ENCODE data around the gene RGS18. TPM values are rescaled to one million over a fixed set of nuclear protein-coding genes. Genes with fewer than 3 reads are reported as not detected.
"Not testable (repeated sequence)": the region's sequence is repeated elsewhere in the genome, so short reads cannot be mapped to it uniquely, and the experiment has no call there.

Gene RGS18, protein sequence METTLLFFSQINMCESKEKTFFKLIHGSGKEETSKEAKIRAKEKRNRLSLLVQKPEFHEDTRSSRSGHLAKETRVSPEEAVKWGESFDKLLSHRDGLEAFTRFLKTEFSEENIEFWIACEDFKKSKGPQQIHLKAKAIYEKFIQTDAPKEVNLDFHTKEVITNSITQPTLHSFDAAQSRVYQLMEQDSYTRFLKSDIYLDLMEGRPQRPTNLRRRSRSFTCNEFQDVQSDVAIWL
- polyA plus RNA-seq: 10 to 100 TPM in 1 of 3 donors, 1 to 10 TPM in 1, under 1 TPM in 1; 0.21 to 11.2 (median 2.4) TPM

DNA sequence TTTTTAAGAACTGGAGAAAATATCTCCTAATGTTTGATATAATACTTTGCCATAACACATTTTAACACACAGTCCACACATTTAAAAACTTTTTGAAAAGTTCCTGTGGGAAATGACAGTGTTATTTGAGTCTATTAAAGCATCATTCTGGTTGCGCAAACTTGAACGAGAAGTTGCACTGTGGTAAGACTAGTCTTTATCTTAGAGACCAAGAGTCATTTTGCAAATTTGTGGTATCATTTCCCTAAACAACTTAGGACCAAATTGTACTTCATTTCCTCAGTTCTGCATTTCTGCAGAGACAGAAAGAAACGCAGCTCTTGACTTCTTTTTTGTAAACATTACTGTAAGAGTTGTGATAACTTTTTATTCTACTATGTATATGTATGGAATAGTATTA lies at the start of gene RGS18:
TSS of gene RGS18 (plus strand) at position 282 of the 400 bp plus-strand sequence. CDS start 176 bp downstream, outside the sequence.
- 33 to 64% (median 45%) methylated on average over 3 of the region's 3 CpGs for WGBS, 3 donors
- no peak within 1 kb of the TSS for H3K27ac ChIP-seq (ENCODE audit: low read depth, low read length)

DNA sequence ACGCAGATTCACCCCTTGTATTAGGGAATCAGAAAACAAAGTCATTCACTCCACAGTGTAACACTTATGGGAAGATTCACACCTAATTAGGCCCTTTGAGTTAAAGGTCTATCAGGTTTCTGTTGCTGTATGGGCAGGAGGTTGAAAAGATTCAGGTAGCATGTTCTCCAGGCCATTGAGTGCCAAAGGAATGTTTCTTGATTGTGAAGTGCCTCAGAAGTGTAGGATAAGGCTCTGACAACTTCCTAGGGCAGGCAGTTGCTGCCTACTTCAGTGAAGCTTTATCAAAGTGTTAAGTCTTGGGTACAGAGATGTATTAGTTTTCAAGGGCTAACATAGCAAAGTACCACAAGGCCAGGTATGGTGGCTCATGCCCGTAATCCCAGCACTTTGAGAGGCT lies 48.7 kb upstream of the RGS18 start:
- 91 to 100% (median 94%) methylated on average over 2 of the region's 2 CpGs for WGBS, 3 donors

DNA sequence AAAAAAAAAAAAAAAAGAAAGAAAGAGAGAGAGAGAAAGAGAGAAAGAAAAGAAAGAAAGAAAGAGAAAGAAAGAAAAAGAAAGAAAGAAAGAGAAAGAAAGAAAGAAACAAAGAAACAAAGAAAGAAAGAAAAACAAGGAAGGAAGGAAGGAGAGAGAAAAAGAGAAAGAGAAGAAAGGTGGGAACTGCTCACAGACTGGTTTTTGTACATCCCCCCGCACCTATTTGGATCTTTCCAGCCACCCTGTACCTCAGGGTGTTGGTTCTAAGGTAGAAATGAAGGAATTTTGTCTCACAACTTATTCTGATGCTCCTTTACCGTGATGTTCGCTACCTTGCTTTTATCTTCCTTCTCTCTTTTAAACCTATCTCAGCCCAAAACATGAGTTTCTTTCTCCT lies 43.3 kb upstream of the RGS18 start:
- 86 to 88% (median 87%) methylated on average over 3 of the region's 3 CpGs for WGBS, 3 donors
- no peak overlapping the region for H3K27ac ChIP-seq (ENCODE audit: low read depth, low read length)

More for the DNA sequence above, 48.7 kb upstream of the RGS18 start:
- no peak overlapping the region for H3K27ac ChIP-seq (ENCODE audit: low read depth, low read length)

DNA sequence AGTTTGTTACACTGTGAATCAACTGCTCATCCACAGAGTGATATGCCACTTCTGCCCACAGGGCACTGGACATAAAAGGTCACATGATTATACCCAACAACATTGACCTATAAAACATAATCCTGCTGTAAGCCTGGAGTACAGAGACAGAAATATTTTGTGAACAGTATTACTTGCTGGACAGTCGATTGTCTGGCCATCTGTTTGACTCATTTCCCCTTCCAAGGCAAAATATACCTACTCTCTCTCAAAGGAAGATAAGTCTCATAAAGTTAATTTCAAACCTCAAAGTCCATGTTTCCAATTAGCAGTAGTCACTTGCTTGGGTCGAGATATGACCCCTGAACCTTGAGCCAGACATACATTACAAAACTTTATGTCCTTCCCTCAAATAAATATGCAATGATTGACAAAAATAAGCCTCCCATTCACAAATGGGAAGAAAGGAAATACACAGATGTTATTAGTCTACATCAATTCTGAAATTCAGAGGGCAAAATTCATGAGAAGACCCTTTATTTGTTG lies 39.3 kb upstream of the RGS18 start:
- WGBS, 3 donors: 58 to 69% (median 61%) methylated on average over 2 of the region's 2 CpGs
- H3K27ac ChIP-seq (ENCODE audit: low read depth, low read length): no peak overlapping the region

DNA sequence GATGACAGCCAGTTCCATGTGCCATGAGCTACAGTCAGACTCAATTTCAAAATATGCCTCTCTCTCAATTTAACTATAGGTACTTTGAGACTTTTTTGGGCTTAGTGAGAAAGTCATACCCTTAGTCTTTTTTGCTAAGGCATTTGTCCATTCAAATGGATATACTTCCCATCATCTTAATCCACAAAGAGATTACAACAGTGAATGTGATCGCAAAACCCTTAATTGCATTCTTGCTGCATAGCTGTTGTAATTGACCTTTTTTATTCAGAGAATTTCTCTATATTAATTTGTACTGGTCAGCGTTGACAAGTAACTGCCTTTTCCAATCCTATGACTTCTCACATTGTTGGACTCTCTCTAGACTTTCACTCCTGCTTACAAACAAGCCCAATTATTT lies 38.6 kb upstream of the RGS18 start:
- WGBS, 3 donors: 80 to 95% (median 88%) methylated on average over 2 of the region's 2 CpGs
- no peak overlapping the region for H3K27ac ChIP-seq (ENCODE audit: low read depth, low read length)

DNA sequence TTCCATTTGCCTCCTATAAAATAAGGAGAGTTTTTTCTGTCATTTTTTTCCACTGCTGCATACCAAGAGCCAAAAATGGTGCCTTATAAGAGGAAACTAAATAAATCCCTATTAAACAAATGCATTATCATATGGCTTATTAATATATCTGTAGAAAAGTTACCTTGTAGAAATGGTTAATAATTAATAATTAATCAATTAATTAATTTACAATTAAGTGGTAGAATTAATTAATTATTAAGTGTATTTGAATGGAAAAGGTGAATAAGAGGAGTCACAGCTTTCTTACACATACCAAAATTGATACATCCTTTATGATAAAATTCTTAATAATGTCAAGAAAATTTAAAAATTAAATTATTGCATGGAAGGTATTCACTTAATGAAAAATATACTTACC lies 35.6 kb upstream of the RGS18 start:
- H3K27ac ChIP-seq (ENCODE audit: low read depth, low read length): no peak overlapping the region

DNA sequence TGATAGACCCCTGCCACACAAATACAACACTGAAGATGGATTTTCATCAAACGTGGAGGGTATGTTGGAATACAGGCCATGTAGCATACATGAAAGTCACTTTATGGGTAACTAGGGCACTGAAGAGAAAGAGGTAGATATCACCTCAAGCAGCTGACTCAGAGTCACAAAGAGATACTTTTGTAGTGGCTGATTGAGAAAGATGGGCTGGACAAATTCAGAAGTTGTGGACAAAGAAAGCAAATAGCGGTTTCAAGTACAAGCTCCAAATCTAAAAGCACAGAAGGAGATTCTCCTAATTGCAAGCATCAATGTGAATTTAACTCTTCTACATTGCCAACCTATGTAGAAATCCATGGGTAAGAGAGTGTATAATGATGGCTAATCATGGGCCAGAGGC lies 35.0 kb upstream of the RGS18 start:
- 87 to 92% (median 91%) methylated on average over 2 of the region's 2 CpGs for whole genome bisulfite sequencing, 3 donors
- H3K27ac ChIP-seq (ENCODE audit: low read depth, low read length): no peak overlapping the region

DNA sequence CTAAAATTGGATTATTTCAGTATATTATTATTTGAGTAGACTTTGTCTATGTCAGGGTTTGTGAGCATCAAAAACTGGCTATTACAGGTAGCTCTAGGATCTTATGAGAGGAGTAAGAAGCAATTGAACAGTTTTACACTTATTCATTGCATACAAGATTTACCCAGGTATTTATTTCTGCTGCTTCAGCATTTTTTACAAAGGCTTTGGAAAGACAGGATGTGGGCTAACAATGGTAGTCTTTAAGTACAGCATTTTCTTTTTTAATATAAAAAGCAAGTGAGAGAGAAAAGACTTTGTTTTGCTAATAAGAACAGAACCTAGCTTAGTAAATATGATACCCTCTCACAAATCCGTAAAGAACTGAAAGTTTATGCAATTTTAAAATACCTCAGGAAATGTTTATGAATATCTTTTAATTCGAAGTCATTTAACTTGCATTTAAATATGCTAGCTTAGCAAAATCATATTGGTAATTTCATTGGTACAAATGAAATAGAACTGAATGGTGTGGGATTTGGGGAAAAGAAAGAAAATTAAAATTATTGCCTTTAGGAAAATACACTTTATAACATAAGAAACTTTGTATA lies 32.1 kb upstream of the RGS18 start:
- 58 to 76% (median 65%) methylated on average over 2 of the region's 2 CpGs for WGBS, 3 donors
- H3K27ac ChIP-seq (ENCODE audit: low read depth, low read length): no peak overlapping the region

DNA sequence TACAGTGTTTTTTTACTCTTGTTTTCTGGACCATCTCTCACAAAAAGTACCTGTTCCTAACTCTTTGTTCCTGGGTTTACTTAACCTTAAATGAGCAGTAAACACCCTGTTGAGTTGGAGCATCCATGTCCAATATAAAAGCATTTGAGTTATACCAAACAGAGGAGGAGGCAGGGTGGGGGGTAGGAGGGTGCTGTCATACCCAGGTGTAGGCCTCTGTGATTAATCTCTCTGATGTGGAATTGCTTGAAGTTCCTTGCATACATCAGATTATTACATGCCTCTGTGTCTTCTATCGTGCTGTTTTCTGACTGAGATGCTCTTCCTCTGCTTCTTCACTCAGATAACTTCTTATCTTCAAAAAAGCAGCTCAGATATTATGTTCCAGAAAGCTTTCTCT lies 28.1 kb upstream of the RGS18 start:
- 64 to 85% (median 70%) methylated on average over 1 of the region's 1 CpG for whole genome bisulfite sequencing, 3 donors
- no peak overlapping the region for H3K27ac ChIP-seq (ENCODE audit: low read depth, low read length)

DNA sequence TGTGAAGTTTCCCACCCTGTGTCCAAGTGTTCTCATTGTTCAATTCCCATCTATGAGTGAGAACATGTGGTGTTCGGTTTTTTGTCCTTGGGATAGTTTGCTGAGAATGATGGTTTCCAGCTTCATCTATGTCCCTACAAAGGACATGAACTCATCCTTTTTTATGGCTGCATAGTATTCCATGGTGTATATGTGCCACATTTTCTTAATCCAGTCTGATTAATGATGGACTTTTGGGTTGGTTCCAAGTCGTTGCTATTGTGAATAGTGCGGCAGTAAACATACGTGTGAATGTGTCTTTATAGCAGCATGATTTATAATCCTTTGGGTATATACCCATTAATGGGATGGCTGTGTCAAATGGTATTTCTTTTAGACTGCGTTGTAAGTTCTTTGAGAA lies 27.4 kb upstream of the RGS18 start:
- H3K27ac ChIP-seq (ENCODE audit: low read depth, low read length): not testable (repeated sequence)
- 88 to 92% (median 88%) methylated on average over 5 of the region's 5 CpGs for WGBS, 3 donors

DNA sequence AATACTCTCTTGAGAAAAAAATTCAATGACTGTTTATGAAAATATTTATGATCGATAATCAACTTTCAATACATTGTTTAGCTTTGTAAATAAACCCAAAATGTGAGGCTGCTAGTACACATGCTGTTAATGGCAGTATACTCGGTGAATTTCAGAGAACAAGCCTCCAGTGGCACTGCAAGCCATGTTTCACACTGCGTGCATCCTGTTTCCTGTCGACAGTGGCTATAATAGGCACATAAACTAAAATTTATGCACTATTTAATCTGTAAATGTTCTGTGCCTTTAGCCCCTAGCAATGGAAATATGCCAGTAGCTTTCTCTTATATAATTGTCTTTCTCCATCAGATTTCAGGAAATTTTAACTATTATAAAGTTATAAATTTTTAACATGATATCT lies 26.3 kb upstream of the RGS18 start:
- 53 to 68% (median 64%) methylated on average over 4 of the region's 4 CpGs for WGBS, 3 donors
- H3K27ac ChIP-seq (ENCODE audit: low read depth, low read length): no peak overlapping the region

DNA sequence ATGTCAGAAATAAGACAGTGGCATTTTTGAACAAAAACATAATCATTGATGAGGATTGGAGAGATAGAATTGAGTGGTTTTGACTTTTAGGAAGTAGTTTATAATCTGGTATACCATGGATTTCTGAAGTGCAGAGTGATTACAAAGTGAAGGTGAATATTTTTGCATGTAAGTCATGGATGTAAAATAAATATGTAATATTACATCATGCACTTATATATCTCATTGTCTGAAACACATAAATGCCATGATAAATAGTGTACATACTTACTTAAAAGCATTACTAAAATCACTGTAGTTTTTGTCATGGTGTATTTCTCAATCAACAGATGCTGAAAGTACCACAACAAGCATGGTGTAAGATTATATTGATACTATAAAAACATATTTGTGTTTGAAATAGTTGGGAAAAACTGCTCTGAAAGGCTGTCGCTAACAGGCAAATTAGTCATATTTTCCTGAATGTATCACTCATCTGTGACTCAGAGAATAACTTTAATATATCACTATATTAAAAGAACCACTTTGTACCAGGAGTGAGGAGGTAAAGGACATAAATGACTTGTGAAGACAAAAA lies 24.8 kb upstream of the RGS18 start:
- WGBS, 3 donors: 93 to 98% (median 96%) methylated on average over 1 of the region's 1 CpG
- no peak overlapping the region for H3K27ac ChIP-seq (ENCODE audit: low read depth, low read length)

DNA sequence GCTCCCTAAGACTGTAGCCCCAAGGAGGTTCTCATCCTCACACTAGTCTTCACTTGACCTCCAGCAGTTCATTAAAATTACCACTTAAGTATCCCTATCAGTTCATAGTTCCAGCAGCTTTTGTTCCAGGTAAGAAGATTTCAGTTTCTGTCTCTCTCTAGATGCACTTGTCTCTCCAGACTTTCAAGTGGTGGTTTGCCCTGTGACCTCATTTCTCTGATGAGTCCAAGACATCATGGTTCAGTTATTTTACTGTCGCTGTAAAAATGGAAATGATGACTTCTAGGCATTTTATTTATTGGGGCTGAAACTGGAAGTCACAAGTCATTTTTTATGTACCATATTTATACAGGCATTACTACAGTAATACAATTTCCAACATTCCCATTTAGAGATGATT lies 17.9 kb upstream of the RGS18 start:
- H3K27ac ChIP-seq (ENCODE audit: low read depth, low read length): no peak overlapping the region
- 61 to 93% (median 83%) methylated on average over 1 of the region's 1 CpG for WGBS, 3 donors

DNA sequence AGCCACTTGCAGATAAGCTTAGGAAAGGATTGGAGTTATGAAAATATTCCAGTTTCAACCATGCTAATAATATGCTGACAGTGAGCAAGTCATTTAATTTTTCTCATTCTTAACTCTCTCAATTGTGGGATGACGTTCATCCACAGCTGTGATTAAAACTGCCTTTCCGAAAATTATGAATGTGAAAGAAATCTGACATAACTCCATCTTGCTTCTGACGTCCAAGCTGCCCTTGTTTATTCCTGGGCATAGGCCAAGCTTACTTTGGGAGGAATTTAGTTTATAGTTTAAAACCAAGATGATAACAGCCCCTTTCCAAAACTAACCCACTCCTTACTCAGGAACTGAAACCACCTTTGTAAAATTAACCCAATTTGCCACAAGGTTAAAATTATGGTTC lies 11.0 kb upstream of the RGS18 start:
- H3K27ac ChIP-seq (ENCODE audit: low read depth, low read length): no peak overlapping the region
- WGBS, 3 donors: 66 to 74% (median 70%) methylated on average over 3 of the region's 3 CpGs

DNA sequence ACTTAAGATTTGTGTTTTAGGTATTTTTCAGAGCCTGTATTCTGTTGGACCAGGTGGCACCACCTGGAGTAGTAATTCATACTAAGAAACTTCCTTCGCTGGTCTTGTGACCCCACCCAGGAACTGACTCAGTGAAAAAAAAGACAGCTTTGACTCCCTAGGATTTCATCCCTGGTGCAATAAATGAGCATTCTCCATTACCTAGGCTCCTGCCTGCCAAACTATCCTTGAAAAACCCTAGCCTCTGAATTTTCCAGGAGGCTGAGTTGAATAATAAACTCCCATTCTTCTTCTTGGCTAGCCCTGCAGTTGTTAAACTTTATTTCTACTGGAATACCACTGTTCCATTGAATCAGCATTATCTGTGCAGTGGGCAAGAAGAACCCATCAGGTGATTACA lies 10.6 kb upstream of the RGS18 start:
- WGBS, 3 donors: 52 to 89% (median 63%) methylated on average over 1 of the region's 1 CpG
- H3K27ac ChIP-seq (ENCODE audit: low read depth, low read length): no peak overlapping the region

DNA sequence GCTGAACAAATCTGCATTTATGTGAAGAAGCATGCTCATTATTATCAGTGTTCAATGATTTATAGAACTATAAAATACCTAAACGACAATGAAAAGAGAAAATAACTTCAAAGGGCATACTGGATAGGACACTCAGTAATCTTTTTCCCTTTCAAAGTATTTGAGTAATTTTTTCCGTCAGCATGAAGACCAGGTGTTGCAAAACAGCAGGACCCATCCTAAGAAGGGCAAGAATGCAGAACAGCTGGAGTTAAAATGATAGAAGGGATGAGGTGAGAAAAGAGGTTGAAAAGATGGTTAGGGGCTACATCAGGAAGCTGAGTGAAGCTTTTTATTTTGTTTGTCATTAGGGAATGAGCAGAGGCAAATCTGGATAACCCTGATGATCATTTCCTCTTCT lies 7.1 kb upstream of the RGS18 start:
- H3K27ac ChIP-seq (ENCODE audit: low read depth, low read length): no peak overlapping the region
- WGBS, 3 donors: 52 to 63% (median 54%) methylated on average over 2 of the region's 2 CpGs

DNA sequence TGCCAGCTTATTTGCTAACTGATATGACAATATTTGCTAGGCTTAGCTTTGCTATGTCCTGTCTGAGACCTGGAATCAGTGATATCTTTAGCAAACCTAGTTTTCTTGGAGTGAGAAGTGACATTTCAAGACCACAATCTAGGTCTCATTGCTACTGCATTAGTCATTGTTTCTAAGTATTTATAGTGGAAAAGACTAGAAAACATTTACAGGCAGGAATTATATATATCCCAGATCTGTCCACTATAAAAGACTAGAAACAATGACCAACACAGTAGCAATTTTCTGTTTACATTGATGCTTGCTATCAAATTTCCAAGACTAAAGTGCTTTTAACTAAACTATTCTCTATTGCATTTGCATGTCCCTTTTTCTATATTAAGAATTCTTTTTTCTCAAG lies 5.0 kb upstream of the RGS18 start:
- no peak overlapping the region for H3K27ac ChIP-seq (ENCODE audit: low read depth, low read length)

DNA sequence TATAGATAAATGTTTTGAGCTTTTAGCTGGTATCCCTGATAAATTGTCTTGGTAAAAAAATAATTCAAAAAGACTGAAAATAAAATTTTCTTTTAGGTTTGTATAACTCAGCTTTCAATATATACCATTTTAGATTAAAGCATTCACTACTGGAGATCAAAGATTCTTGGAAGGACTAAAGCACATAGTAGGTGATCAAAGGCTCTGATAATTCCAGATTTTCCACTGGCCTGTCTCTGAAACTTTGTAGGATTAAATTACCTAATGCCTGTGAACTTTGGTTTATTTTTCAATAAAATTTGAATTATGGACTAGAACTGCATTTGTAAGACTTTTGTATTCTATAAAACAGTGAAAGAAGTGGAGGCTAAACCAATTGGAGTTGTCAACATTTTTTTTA lies 1.2 kb upstream of the RGS18 start:
- H3K27ac ChIP-seq (ENCODE audit: low read depth, low read length): no peak overlapping the region

DNA sequence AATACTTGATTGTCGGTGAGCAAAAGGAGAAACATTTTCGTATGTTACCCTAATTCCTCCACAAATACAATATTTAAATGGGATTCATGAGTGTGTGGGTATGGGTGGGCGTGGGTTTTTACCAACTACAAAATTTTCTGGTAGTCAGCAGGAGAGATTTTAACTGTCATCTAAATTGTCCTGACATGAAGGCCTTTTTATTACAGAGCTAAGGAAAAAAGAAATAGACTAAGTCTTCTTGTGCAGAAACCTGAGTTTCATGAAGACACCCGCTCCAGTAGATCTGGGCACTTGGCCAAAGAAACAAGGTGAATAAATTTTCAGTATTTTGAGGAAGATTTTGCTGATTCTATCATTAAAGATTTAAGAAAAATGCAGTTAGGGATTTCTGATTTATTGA lies 752 bp downstream of the RGS18 start:
- WGBS, 3 donors: 33 to 55% (median 51%) methylated on average over 4 of the region's 4 CpGs
- H3K27ac ChIP-seq (ENCODE audit: low read depth, low read length): no peak overlapping the region

DNA sequence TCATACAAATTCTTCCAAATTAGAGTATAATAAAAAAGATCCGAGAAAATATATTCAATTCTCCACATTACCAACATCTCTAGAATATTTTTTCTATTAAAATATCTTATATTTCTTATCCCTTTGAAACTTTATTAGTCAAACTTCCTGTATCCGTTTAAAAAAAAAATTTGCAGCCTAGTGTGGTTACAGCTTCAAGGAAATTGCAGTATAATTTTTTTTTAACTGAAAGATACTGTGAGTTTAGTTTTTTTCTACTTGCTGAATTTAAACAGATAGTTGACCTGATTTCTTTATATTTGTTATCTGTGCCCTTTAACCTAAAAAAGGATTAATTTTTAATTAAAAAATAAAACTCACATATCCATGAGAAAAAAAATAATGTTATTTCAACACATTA lies 1.5 kb downstream of the RGS18 start:
- WGBS, 3 donors: 40 to 68% (median 45%) methylated on average over 2 of the region's 2 CpGs

More for the DNA sequence above, 1.5 kb downstream of the RGS18 start:
- H3K27ac ChIP-seq (ENCODE audit: low read depth, low read length): no peak overlapping the region
